ENCODE results near the gene FAM135A.

Gene FAM135A

GRCh38 chr6:70551566-70551965 lies 138.3 kb downstream of the FAM135A start:
- no peak for TF ChIP-seq SIN3A (IDR thresholded peaks at IDR 0.05; ENCODE audit: borderline replicate concordance, insufficient read depth, low read length)
- no peak for TF ChIP-seq POLR2AphosphoS5 (IDR thresholded peaks at IDR 0.05; ENCODE audit: low read depth, low read length)
- no peak for TF ChIP-seq TAF1 (IDR thresholded peaks at IDR 0.05; ENCODE audit: borderline replicate concordance, insufficient read depth, low read length)
- no peak for TF ChIP-seq REST (IDR thresholded peaks at IDR 0.05; ENCODE audit: insufficient read depth in 1 of 2, low read depth in 2 of 2, low read length in 2 of 2)

- TF ChIP-seq REST (IDR thresholded peaks at IDR 0.05; ENCODE audit: insufficient read depth in 1 of 2, low read depth in 2 of 2, low read length in 2 of 2) (no peak), FOXP2 (optimal IDR thresholded peaks at IDR 0.05; ENCODE audit: borderline replicate concordance, extremely low read depth, extremely low read length, insufficient read depth) (no peak), POLR2AphosphoS5 (IDR thresholded peaks at IDR 0.05; ENCODE audit: low read depth, low read length) (no peak), SIN3A (IDR thresholded peaks at IDR 0.05; ENCODE audit: borderline replicate concordance, insufficient read depth, low read length) (no peak), TAF1 (IDR thresholded peaks at IDR 0.05; ENCODE audit: borderline replicate concordance, insufficient read depth, low read length) (no peak)
Measured at GRCh38 chr6:70552974-70553373, 139.7 kb downstream of the FAM135A start.

- TF ChIP-seq TAF1 (IDR thresholded peaks at IDR 0.05; ENCODE audit: borderline replicate concordance, insufficient read depth, low read length) (no peak), FOXP2 (optimal IDR thresholded peaks at IDR 0.05; ENCODE audit: borderline replicate concordance, extremely low read depth, extremely low read length, insufficient read depth) (no peak), SIN3A (IDR thresholded peaks at IDR 0.05; ENCODE audit: borderline replicate concordance, insufficient read depth, low read length) (no peak), POLR2AphosphoS5 (IDR thresholded peaks at IDR 0.05; ENCODE audit: low read depth, low read length) (no peak), REST (IDR thresholded peaks at IDR 0.05; ENCODE audit: insufficient read depth in 1 of 2, low read depth in 2 of 2, low read length in 2 of 2) (no peak)
Measured at GRCh38 chr6:70557998-70558397, 144.7 kb downstream of the FAM135A start.

- no peak for TF ChIP-seq REST (IDR thresholded peaks at IDR 0.05; ENCODE audit: insufficient read depth in 1 of 2, low read depth in 2 of 2, low read length in 2 of 2)
- TF ChIP-seq TAF1 (IDR thresholded peaks at IDR 0.05; ENCODE audit: borderline replicate concordance, insufficient read depth, low read length): no peak
Measured at GRCh38 chr6:70563530-70563929, 150.2 kb downstream of the FAM135A start.

GRCh38 chr6:70566751-70567382 lies 153.6 kb downstream of the FAM135A start, which contains the start of gene SDHAF4:
SDHAF4 (plus strand) TSS chr6:70566930; CDS start chr6:70566941, 11 bp downstream.
- TF ChIP-seq REST (IDR thresholded peaks at IDR 0.05; ENCODE audit: insufficient read depth in 1 of 2, low read depth in 2 of 2, low read length in 2 of 2): no peak
- no peak for TF ChIP-seq SIN3A (IDR thresholded peaks at IDR 0.05; ENCODE audit: borderline replicate concordance, insufficient read depth, low read length)
- TF ChIP-seq FOXP2 (optimal IDR thresholded peaks at IDR 0.05; ENCODE audit: borderline replicate concordance, extremely low read depth, extremely low read length, insufficient read depth): no peak
- TF ChIP-seq POLR2AphosphoS5 (IDR thresholded peaks at IDR 0.05; ENCODE audit: low read depth, low read length): peak; percentile 98
- TF ChIP-seq TAF1 (IDR thresholded peaks at IDR 0.05; ENCODE audit: borderline replicate concordance, insufficient read depth, low read length): peak; percentile 56; the same call in 1 of the 2 replicates
